Panc1 (cell line): ENCODE measurements around the gene MTAP. TPM values are rescaled to one million over a fixed set of nuclear protein-coding genes. Genes with fewer than 3 reads are reported as not detected.

Experiments
- ATAC-seq: fragments of 200-7000 bp; cut with Tn5 transposase; 2 replicates; pipeline ENCODE4 v1.9.1; 2020; ENCODE audit warnings: mild to moderate bottlenecking, moderate library complexity
- BruUV-seq: library from RNA; stranded (reverse); fragments of 400-500 nt; replicated peaks from 2 replicates; lab custom pipeline; 2021; lab: Mats Ljungman, UMichigan
- CTCF ChIA-PET: fragments of 300-600 bp; sonication (Branson Sonifier 250); formaldehyde crosslinking; loops from one replicate; lab custom pipeline; 2022; ENCODE audit warnings: antibody characterized with exemption; lab: Charles Lee
- POLR2A ChIA-PET: fragments of 300-600 bp; sonication (Branson Sonifier 250); formaldehyde crosslinking; loops from one replicate; lab custom pipeline; 2022; ENCODE audit warnings: antibody characterized with exemption; lab: Charles Lee
- DNase-seq: peaks from one replicate; pipeline ENCODE4 v3.0.0-alpha.2; 2010; ENCODE audit warnings: low read depth, low spot score
- H3K27ac ChIP-seq: 2 replicates; pipeline ENCODE4 v1.5.1; 2011; ENCODE audit warnings: mild to moderate bottlenecking, low read length, inconsistent platforms
- H3K27me3 ChIP-seq: fragments of 200-500 bp; sonication (Bioruptor generic); 2 replicates; pipeline ENCODE4 v1.6.0; 2014; ENCODE audit warnings: low read length, inconsistent platforms; ENCODE audit not compliant: control insufficient read depth, insufficient read depth
- H3K36me3 ChIP-seq: fragments of 200-500 bp; sonication (Bioruptor generic); 2 replicates; pipeline ENCODE4 v1.5.1; 2014; ENCODE audit warnings: inconsistent platforms, mild to moderate bottlenecking, low read length, moderate library complexity; ENCODE audit not compliant: control insufficient read depth, insufficient read depth
- H3K4me1 ChIP-seq: 2 replicates; pipeline ENCODE4 v1.5.1; 2011; ENCODE audit warnings: inconsistent platforms, mild to moderate bottlenecking, low read length, moderate library complexity; ENCODE audit not compliant: control insufficient read depth, insufficient read depth
- H3K4me3 ChIP-seq, 2 experiments: 2 replicates each; pipeline ENCODE4 v1.5.1; 2011 to 2012; ENCODE audit warnings: low read depth in 2 of 2, low read length in 2 of 2, mild to moderate bottlenecking in 2 of 2, inconsistent platforms in 1 of 2, moderate library complexity in 1 of 2
- H3K9me3 ChIP-seq: fragments of 200-500 bp; sonication (Bioruptor generic); 2 replicates; pipeline ENCODE4 v1.5.1; 2014; ENCODE audit warnings: low read depth, mild to moderate bottlenecking, inconsistent platforms, low read length, moderate library complexity; ENCODE audit not compliant: control insufficient read depth, insufficient read depth
- CTCF ChIP-seq: fragments of 450-650 bp; IDR thresholded peaks from 2 replicates; pipeline ENCODE4 v1.5.1; 2017; ENCODE audit warnings: mild to moderate bottlenecking
- POLR2AphosphoS5 ChIP-seq: IDR thresholded peaks from 2 replicates; pipeline ENCODE4 v1.6.1; 2012; ENCODE audit warnings: mild to moderate bottlenecking, low read depth, low read length, moderate library complexity
- REST ChIP-seq, 2 experiments: IDR thresholded peaks; 2 replicates each; pipeline ENCODE4 v1.6.1; 2011 to 2012; ENCODE audit warnings: low read depth in 2 of 2, control low read depth in 1 of 2, low read length in 1 of 2, mild to moderate bottlenecking in 1 of 2, moderate library complexity in 1 of 2; ENCODE audit not compliant: insufficient read depth in 1 of 2
- SIN3A ChIP-seq: IDR thresholded peaks from 2 replicates; pipeline ENCODE4 v1.6.1; 2012; ENCODE audit warnings: low read depth, mild to moderate bottlenecking, low read length, moderate library complexity, borderline replicate concordance; ENCODE audit not compliant: insufficient read depth
- TCF7L2 ChIP-seq: IDR thresholded peaks from 2 replicates; pipeline ENCODE4 v1.6.1; 2011; ENCODE audit warnings: mild to moderate bottlenecking, low read depth, low read length, inconsistent platforms
- in situ Hi-C: cut with HindIII; loops from 2 replicates; pipeline ENCODE4 v1.10.0; 2016; ENCODE audit warnings: low sequenced_read_pairs, low pct_unique_long_range_greater_than_20kb
- intact Hi-C: fragments of 100-400 bp; cut with micrococcal nuclease; formaldehyde crosslinking; loops from one replicate; pipeline ENCODE4 v1.10.0; 2022; ENCODE audit not compliant: unreplicated experiment
- total RNA-seq: library from RNA; stranded (reverse); gene quantifications from one replicate; pipeline ENCODE4 v1.2.1, GENCODE V29; 2021; ENCODE audit not compliant: unreplicated experiment

MTAP gene
- total RNA-seq, 1 experiment from 2014 or later, result 9.6 TPM

DNA sequence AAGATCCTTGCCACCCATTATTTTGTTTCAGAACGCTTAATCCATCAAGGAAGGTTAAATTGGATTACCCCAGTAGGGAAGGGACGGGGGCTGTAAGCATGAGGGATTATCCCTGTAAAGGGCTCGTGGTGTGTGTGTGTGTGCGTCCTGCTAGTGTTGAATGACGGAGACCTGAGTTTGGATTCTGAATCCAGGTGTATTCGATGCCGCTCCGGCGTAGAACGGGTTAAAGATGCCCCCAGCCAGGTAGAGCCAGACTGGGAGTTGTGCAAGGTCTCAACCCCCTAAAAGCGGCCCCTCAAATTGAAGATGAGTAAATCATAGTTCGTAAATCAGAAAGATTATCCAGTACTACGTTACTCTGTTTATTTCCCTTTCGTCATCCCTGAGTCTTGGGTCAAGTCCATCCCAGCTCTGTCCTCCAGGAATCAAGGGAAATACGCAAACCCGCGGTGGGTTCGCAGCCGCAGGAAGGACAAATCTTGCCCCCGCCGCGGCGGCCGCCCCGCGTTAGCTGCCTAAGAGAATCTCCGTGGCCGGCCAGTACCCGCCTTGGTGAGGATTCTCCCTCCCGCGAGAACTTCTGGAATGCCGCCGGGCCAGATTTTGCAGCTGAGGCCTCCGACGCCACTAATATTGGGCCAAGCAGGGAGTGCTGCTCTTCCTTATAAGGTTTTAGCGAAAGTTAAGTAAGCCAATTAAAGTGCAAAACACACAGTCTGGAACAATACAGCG is 586 bp upstream of the MTAP start:
- intact Hi-C loops (no loop called here), in situ Hi-C loops (no loop called here)
- DNase-seq (no peak), ATAC-seq (peak; percentile 76)
- Histone ChIP-seq H3K27me3 (no peaks in the 10 kb centered on the region), H3K4me3 (peak overlapping the region; percentile 78 to 94), H3K36me3 (peaks cover 14% of the 10 kb centered on the region; the same call in 1 of the 2 replicates), H3K27ac (peak overlapping the region; percentile 82), H3K9me3 (no peaks in the 10 kb centered on the region), H3K4me1 (peaks cover 17% of the 10 kb centered on the region)
- ChIA-PET CTCF (interaction anchor here (0.9 kb wide), 1 partner anchor 336 kb away, joined by 3 read pairs; no protein-coding TSS in a partner anchor), POLR2A (interaction anchor here (0.7 kb wide), 2 partner anchors 572 to 604 kb away, joined by 3 read pairs; no protein-coding TSS in a partner anchor)
- TF ChIP-seq POLR2AphosphoS5 (no peak), CTCF (no peak), SIN3A (no peak), TCF7L2 (no peak), REST (IDR thresholded peaks at IDR 0.05; ENCODE audit: insufficient read depth in 1 of 2, low read depth in 2 of 2, low read length in 1 of 2) (no peak)
- BruUV-seq, result TSS peak; percentile 97

- ChIA-PET POLR2A (no interaction called here), CTCF (no interaction called here)
- ATAC-seq (no peak), DNase-seq (no peak)
- Histone ChIP-seq H3K4me1 (peaks cover 17% of the 10 kb centered on the region), H3K4me3 (peak overlapping the region; percentile 78 to 94), H3K36me3 (peaks cover 14% of the 10 kb centered on the region; the same call in 1 of the 2 replicates), H3K27ac (peak overlapping the region; percentile 96), H3K27me3 (no peaks in the 10 kb centered on the region), H3K9me3 (no peaks in the 10 kb centered on the region)
- no TSS peak for BruUV-seq
- TF ChIP-seq REST (IDR thresholded peaks at IDR 0.05; ENCODE audit: insufficient read depth in 1 of 2, low read depth in 2 of 2, low read length in 1 of 2) (no peak), TCF7L2 (no peak), SIN3A (no peak)
- intact Hi-C loops, result no loop called here
- in situ Hi-C loops, result no loop called here
Measured at GRCh38 chr9:21803649-21804048, 1.2 kb downstream of the MTAP start.
